Measurements from ENCODE around the gene AMIGO1.

DNA sequence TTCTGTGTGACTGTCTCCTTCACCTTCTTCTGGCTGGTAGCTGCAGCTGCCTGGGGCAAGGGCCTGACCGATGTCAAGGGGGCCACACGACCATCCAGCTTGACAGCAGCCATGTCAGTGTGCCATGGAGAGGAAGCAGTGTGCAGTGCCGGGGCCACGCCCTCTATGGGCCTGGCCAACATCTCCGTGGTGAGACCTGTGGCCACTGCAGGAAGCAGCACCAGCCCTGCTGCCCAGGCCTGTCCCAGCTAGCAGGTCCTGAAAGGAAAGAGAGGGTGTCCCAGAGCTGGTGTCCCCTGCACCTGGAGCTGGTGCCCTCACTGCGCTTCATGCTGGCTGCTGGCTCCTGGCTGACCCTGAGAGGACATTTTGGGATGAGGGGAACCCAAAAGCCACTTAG lies 31.7 kb downstream of the AMIGO1 start:
- TF ChIP-seq POLR2AphosphoS5 (IDR thresholded peaks at IDR 0.05; ENCODE audit: low read depth, low read length) (no peak), TAF1 (IDR thresholded peaks at IDR 0.05; ENCODE audit: borderline replicate concordance, low read depth, low read length) (no peak), POLR2A (IDR thresholded peaks at IDR 0.05; ENCODE audit: low read depth, low read length) (no peak)

Data from GM12892 (cell line).